K562 (cell line): Measurements from ENCODE around the gene COX5A. TPM values are rescaled to one million over a fixed set of nuclear protein-coding genes. Genes with fewer than 3 reads are reported as not detected.

ENCODE experiments used
- DMBX1 ChIP-seq: fragments of 250-450 bp; sonication (Bioruptor Pico); IDR thresholded peaks from 2 replicates; pipeline ENCODE4 v1.8.0; 2022; ENCODE audit warnings: inconsistent platforms, mild to moderate bottlenecking, moderate library complexity, borderline replicate concordance
- FOXJ2 ChIP-seq: fragments of 200-800 bp; sonication (Bioruptor generic); IDR thresholded peaks from 2 replicates; pipeline ENCODE4 v1.6.1; 2016; ENCODE audit warnings: missing genetic modification characterization, missing compliant biosample characterization
- HNRNPUL1 ChIP-seq: fragments of 200-400 bp; formaldehyde crosslinking; IDR thresholded peaks from 2 replicates; pipeline ENCODE4 v1.6.1; 2017; ENCODE audit warnings: low read length
- NCOA6 ChIP-seq: fragments of 450-650 bp; IDR thresholded peaks from 2 replicates; pipeline ENCODE4 v1.6.1; 2017; ENCODE audit warnings: mild to moderate bottlenecking
- NRF1 ChIP-seq, 2 experiments: fragments of 450-650 bp; IDR thresholded peaks in 1 of 2; conservative IDR thresholded peaks in 1 of 2; 2 replicates each; pipeline ENCODE4 v1.6.1; 2014; ENCODE audit warnings: mild to moderate bottlenecking in 2 of 2
- POLR3A ChIP-seq: IDR thresholded peaks from 2 replicates; pipeline ENCODE4 v1.6.1; 2011; ENCODE audit warnings: borderline replicate concordance, mild to moderate bottlenecking, moderate library complexity; ENCODE audit not compliant: insufficient read length, insufficient read depth; ENCODE audit errors: extremely low read depth
- PRPF4 ChIP-seq: fragments of 200-400 bp; formaldehyde crosslinking; IDR thresholded peaks from one replicate; pipeline ENCODE4 v1.6.1; 2017; ENCODE audit warnings: low read length, low read depth, mild to moderate bottlenecking; ENCODE audit not compliant: insufficient read depth, poor library complexity, severe bottlenecking
- RUNX1 ChIP-seq: sonication (generic); IDR thresholded peaks from 2 replicates; pipeline ENCODE4 v1.6.1; 2016; ENCODE audit warnings: antibody characterized with exemption, low read depth
- SMARCA4 ChIP-seq: fragments of 450-650 bp; IDR thresholded peaks from 2 replicates; pipeline ENCODE4 v1.6.1; 2016
- SMARCA5 ChIP-seq: fragments of 450-650 bp; IDR thresholded peaks from 2 replicates; pipeline ENCODE4 v1.6.1; 2016
- SOX6 ChIP-seq: fragments of 450-650 bp; IDR thresholded peaks from 2 replicates; pipeline ENCODE4 v1.6.1; 2014; ENCODE audit warnings: mild to moderate bottlenecking
- ZNF347 ChIP-seq: fragments of 450-650 bp; formaldehyde crosslinking; IDR thresholded peaks from 2 replicates; pipeline ENCODE4 v1.4.0; 2020; ENCODE audit warnings: low read depth, mild to moderate bottlenecking, moderate library complexity
- ZNF445 ChIP-seq: fragments of 250-450 bp; sonication (Bioruptor Pico); IDR thresholded peaks from 2 replicates; pipeline ENCODE4 v1.4.0; 2020; ENCODE audit warnings: low read depth, mild to moderate bottlenecking, moderate library complexity
- polyA plus RNA-seq, 8 experiments: library from polyadenylated mRNA; depleted of rRNA in 4 of 8; stranded (reverse) in 5 of 8; unstranded in 3 of 8; fragments of >200 nt; fragmentation: Nextera tagmentation in 2 of 8; fragmentation: Illumina TruSeq in 1 of 8; extraction: Ambion mirVana in 2 of 8; extraction: Trizol in 1 of 8; gene quantifications; 2 replicates each; pipeline versions ENCODE4 v1.2.1 to v1.2.3, GENCODE V29; 2011 to 2014; ENCODE audit warnings: inconsistent platforms in 1 of 8, missing spikeins in 1 of 8
- total RNA-seq, 7 experiments: library from RNA; depleted of rRNA in 6 of 7; stranded (reverse); fragments of >200 nt in 6 of 7; fragmentation: Illumina TruSeq in 2 of 7; extraction: Trizol in 2 of 7; gene quantifications; 2 replicates each; pipeline versions ENCODE4 v1.2.1 to v1.2.3, GENCODE V29; 2011 to 2021; ENCODE audit warnings: low replicate concordance in 1 of 7
- TF ChIP-seq, protein P1 (sequence below): sonication (generic); formaldehyde crosslinking; IDR thresholded peaks from 2 replicates; pipeline ENCODE4 v1.8.0; 2022; ENCODE audit warnings: missing genetic modification reagents, mild to moderate bottlenecking, borderline replicate concordance
- TF ChIP-seq, protein P2 (sequence below): fragments of 450-650 bp; IDR thresholded peaks from 2 replicates; pipeline ENCODE4 v1.6.1; 2016; ENCODE audit warnings: mild to moderate bottlenecking
- TF ChIP-seq, protein P3 (sequence below): fragments of 250-450 bp; sonication (Bioruptor Pico); IDR thresholded peaks from 2 replicates; pipeline ENCODE4 v1.9.0; 2021; ENCODE audit warnings: mild to moderate bottlenecking, inconsistent platforms
- TF ChIP-seq, protein P4 (sequence below): fragments of 450-650 bp; IDR thresholded peaks from 2 replicates; pipeline ENCODE4 v1.6.1; 2018; ENCODE audit not compliant: partially characterized antibody

The COX5A gene
- total and polyA plus RNA-seq, 9 of the 15 experiments (the other 6 are each of a cell fraction or from before 2014, with no cell fraction given), result 86.8 to 553 (median 371) TPM

DNA sequence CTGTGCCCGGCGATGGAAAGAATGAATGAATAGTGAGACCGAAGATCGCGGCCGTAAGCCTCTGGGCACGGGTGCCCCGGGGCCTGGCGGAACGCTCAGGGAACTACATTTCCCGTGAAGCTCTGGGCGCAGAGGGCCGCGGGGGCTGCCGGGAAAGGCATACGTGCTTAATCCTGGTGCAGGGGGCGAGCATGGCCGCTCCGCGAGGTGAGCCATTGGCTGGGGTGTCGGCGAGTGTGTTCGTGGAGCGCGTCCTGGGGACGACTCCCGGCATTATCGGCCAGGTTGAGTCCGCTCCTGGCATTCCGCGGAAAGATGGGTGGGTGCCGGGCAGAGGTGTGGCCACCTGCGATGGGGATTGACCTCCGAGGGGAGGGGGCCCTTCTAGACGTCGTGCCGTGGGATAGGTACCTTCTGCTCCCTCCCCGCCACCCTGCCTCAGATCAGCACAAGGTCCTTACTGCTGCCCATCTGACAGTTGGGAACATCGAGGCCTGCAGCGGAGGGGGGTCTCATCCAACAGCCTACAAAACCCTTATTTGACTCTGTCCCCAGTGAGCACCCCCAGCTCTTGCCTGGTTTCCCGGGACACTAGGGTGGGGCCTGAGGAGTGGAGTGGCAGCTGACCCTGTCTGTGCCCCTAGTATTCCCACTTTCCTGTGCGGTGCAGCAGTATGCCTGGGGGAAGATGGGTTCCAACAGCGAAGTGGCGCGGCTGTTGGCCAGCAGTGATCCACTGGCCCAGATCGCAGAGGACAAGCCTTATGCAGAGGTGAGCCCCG, 47.8 kb downstream of the COX5A start, which contains the start of gene MPI (continued):
- TF ChIP-seq DMBX1 (CRISPR knock-in tag) (no peak; the same call in 1 of the 2 replicates), FOXJ2 (tag) (0 out of 2 replicates have a peak, but pooled peaks have one; percentile 34), NCOA6 (no peak), PRPF4 (no peak), ZNF445 (no peak), ZNF347 (no peak), POLR3A (no peak), NRF1 (conservative IDR thresholded peaks at IDR 0.05 in 1 of 2, IDR thresholded peaks at IDR 0.05 in 1 of 2) (peak in 1 of 2 experiments; percentile 12; a peak in 1 of 4 replicates), SOX6 (no peak), SMARCA5 (0 out of 2 replicates have a peak, but pooled peaks have one; percentile 47), RUNX1 (no peak), HNRNPUL1 (no peak), SMARCA4 (no peak)
- TF ChIP-seq, protein P1, sequence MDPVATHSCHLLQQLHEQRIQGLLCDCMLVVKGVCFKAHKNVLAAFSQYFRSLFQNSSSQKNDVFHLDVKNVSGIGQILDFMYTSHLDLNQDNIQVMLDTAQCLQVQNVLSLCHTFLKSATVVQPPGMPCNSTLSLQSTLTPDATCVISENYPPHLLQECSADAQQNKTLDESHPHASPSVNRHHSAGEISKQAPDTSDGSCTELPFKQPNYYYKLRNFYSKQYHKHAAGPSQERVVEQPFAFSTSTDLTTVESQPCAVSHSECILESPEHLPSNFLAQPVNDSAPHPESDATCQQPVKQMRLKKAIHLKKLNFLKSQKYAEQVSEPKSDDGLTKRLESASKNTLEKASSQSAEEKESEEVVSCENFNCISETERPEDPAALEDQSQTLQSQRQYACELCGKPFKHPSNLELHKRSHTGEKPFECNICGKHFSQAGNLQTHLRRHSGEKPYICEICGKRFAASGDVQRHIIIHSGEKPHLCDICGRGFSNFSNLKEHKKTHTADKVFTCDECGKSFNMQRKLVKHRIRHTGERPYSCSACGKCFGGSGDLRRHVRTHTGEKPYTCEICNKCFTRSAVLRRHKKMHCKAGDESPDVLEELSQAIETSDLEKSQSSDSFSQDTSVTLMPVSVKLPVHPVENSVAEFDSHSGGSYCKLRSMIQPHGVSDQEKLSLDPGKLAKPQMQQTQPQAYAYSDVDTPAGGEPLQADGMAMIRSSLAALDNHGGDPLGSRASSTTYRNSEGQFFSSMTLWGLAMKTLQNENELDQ (CRISPR knock-in tag), result no peak
- TF ChIP-seq, protein P2, sequence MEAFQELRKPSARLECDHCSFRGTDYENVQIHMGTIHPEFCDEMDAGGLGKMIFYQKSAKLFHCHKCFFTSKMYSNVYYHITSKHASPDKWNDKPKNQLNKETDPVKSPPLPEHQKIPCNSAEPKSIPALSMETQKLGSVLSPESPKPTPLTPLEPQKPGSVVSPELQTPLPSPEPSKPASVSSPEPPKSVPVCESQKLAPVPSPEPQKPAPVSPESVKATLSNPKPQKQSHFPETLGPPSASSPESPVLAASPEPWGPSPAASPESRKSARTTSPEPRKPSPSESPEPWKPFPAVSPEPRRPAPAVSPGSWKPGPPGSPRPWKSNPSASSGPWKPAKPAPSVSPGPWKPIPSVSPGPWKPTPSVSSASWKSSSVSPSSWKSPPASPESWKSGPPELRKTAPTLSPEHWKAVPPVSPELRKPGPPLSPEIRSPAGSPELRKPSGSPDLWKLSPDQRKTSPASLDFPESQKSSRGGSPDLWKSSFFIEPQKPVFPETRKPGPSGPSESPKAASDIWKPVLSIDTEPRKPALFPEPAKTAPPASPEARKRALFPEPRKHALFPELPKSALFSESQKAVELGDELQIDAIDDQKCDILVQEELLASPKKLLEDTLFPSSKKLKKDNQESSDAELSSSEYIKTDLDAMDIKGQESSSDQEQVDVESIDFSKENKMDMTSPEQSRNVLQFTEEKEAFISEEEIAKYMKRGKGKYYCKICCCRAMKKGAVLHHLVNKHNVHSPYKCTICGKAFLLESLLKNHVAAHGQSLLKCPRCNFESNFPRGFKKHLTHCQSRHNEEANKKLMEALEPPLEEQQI, result no peak
- TF ChIP-seq, protein P3, sequence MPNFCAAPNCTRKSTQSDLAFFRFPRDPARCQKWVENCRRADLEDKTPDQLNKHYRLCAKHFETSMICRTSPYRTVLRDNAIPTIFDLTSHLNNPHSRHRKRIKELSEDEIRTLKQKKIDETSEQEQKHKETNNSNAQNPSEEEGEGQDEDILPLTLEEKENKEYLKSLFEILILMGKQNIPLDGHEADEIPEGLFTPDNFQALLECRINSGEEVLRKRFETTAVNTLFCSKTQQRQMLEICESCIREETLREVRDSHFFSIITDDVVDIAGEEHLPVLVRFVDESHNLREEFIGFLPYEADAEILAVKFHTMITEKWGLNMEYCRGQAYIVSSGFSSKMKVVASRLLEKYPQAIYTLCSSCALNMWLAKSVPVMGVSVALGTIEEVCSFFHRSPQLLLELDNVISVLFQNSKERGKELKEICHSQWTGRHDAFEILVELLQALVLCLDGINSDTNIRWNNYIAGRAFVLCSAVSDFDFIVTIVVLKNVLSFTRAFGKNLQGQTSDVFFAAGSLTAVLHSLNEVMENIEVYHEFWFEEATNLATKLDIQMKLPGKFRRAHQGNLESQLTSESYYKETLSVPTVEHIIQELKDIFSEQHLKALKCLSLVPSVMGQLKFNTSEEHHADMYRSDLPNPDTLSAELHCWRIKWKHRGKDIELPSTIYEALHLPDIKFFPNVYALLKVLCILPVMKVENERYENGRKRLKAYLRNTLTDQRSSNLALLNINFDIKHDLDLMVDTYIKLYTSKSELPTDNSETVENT, result no peak
- TF ChIP-seq, protein P4, sequence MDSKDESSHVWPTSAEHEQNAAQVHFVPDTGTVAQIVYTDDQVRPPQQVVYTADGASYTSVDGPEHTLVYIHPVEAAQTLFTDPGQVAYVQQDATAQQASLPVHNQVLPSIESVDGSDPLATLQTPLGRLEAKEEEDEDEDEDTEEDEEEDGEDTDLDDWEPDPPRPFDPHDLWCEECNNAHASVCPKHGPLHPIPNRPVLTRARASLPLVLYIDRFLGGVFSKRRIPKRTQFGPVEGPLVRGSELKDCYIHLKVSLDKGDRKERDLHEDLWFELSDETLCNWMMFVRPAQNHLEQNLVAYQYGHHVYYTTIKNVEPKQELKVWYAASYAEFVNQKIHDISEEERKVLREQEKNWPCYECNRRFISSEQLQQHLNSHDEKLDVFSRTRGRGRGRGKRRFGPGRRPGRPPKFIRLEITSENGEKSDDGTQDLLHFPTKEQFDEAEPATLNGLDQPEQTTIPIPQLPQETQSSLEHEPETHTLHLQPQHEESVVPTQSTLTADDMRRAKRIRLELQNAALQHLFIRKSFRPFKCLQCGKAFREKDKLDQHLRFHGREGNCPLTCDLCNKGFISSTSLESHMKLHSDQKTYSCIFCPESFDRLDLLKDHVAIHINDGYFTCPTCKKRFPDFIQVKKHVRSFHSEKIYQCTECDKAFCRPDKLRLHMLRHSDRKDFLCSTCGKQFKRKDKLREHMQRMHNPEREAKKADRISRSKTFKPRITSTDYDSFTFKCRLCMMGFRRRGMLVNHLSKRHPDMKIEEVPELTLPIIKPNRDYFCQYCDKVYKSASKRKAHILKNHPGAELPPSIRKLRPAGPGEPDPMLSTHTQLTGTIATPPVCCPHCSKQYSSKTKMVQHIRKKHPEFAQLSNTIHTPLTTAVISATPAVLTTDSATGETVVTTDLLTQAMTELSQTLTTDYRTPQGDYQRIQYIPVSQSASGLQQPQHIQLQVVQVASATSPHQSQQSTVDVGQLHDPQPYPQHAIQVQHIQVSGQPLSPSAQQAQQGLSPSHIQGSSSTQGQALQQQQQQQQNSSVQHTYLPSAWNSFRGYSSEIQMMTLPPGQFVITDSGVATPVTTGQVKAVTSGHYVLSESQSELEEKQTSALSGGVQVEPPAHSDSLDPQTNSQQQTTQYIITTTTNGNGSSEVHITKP, result no peak
